Calu3 (cell line): ENCODE measurements around the gene FAM216A. TPM values are rescaled to one million over a fixed set of nuclear protein-coding genes. Genes with fewer than 3 reads are reported as not detected.

Experiments used
- BruUV-seq: library from RNA; stranded (reverse); fragments of 400-500 nt; replicated peaks from 2 replicates; lab custom pipeline; 2021; lab: Mats Ljungman, UMichigan
- CTCF ChIA-PET: fragments of 300-600 bp; sonication (Branson Sonifier 250); formaldehyde crosslinking; loops from one replicate; lab custom pipeline; 2022; ENCODE audit warnings: antibody characterized with exemption; lab: Charles Lee
- DNase-seq: peaks from one replicate; pipeline ENCODE4 v3.0.0; 2022
- H3K27ac Mint-ChIP-seq: one replicate; pipeline ENCODE4 v1.8.0; 2022; ENCODE audit warnings: mixed read lengths; ENCODE audit not compliant: unreplicated experiment
- H3K27me3 Mint-ChIP-seq: one replicate; pipeline ENCODE4 v1.8.0; 2022; ENCODE audit warnings: mixed read lengths; ENCODE audit not compliant: unreplicated experiment
- H3K36me3 Mint-ChIP-seq: one replicate; pipeline ENCODE4 v1.8.0; 2022; ENCODE audit warnings: mild to moderate bottlenecking, moderate library complexity, mixed read lengths; ENCODE audit not compliant: insufficient read depth, unreplicated experiment
- H3K4me1 Mint-ChIP-seq: one replicate; pipeline ENCODE4 v1.8.0; 2022; ENCODE audit warnings: mild to moderate bottlenecking, low read depth, mixed read lengths; ENCODE audit not compliant: unreplicated experiment
- H3K4me3 Mint-ChIP-seq: one replicate; pipeline ENCODE4 v1.8.0; 2022; ENCODE audit warnings: mild to moderate bottlenecking, low read depth, moderate library complexity, mixed read lengths; ENCODE audit not compliant: unreplicated experiment
- H3K9me3 Mint-ChIP-seq: one replicate; pipeline ENCODE4 v1.8.0; 2022; ENCODE audit warnings: low read depth, mixed read lengths; ENCODE audit not compliant: unreplicated experiment
- intact Hi-C: fragments of 100-400 bp; cut with micrococcal nuclease; formaldehyde crosslinking; loops from one replicate; pipeline ENCODE4 v1.10.0; 2022; ENCODE audit not compliant: unreplicated experiment
- total RNA-seq: library from RNA; stranded (reverse); gene quantifications from 2 replicates; pipeline ENCODE4 v1.2.3, GENCODE V29; 2022
- TF ChIP-seq, protein P1 (sequence below): fragments of 200-600 bp; IDR thresholded peaks from one replicate; pipeline ENCODE4 v1.8.0; 2022; ENCODE audit warnings: antibody characterized with exemption; ENCODE audit not compliant: unreplicated experiment

The FAM216A gene
- total RNA-seq, 1 experiment from 2014 or later = 11.2 TPM

DNA sequence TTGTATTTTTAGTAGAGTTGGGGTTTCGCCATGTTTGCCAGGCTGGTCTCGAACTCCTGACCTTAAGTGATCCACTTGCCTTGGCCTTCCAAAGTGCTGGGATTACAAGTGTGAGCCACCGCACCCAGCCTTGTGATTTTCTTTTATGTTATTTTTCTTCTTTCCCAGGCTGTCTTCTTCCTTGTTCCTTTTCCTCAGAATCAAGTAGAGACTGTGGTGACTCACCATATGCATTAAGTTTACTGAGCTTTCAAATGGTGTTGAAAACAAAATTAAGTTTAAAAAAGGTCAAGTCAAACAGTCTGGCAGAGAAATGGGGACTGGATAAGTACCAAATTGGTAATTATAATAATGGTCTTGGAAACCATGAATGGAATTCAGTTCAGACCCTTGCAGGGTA is 24.2 kb upstream of the FAM216A start:
- peaks cover 47% of the 10 kb centered on the region for H3K36me3 Mint-ChIP-seq
- no peak overlapping the region for H3K4me3 Mint-ChIP-seq
- intact Hi-C loops = no loop called here
- BruUV-seq = no TSS peak
- TF ChIP-seq, protein P1, sequence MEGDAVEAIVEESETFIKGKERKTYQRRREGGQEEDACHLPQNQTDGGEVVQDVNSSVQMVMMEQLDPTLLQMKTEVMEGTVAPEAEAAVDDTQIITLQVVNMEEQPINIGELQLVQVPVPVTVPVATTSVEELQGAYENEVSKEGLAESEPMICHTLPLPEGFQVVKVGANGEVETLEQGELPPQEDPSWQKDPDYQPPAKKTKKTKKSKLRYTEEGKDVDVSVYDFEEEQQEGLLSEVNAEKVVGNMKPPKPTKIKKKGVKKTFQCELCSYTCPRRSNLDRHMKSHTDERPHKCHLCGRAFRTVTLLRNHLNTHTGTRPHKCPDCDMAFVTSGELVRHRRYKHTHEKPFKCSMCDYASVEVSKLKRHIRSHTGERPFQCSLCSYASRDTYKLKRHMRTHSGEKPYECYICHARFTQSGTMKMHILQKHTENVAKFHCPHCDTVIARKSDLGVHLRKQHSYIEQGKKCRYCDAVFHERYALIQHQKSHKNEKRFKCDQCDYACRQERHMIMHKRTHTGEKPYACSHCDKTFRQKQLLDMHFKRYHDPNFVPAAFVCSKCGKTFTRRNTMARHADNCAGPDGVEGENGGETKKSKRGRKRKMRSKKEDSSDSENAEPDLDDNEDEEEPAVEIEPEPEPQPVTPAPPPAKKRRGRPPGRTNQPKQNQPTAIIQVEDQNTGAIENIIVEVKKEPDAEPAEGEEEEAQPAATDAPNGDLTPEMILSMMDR = no peak
- H3K9me3 Mint-ChIP-seq = no peaks in the 10 kb centered on the region
- no peaks in the 10 kb centered on the region for H3K4me1 Mint-ChIP-seq
- no peaks in the 10 kb centered on the region for H3K27me3 Mint-ChIP-seq
- CTCF ChIA-PET = interaction anchor here (0.7 kb wide), 1 partner anchor 13 kb away, joined by 3 read pairs; no protein-coding TSS in a partner anchor
- H3K27ac Mint-ChIP-seq = no peak overlapping the region
- no peak for DNase-seq

DNA sequence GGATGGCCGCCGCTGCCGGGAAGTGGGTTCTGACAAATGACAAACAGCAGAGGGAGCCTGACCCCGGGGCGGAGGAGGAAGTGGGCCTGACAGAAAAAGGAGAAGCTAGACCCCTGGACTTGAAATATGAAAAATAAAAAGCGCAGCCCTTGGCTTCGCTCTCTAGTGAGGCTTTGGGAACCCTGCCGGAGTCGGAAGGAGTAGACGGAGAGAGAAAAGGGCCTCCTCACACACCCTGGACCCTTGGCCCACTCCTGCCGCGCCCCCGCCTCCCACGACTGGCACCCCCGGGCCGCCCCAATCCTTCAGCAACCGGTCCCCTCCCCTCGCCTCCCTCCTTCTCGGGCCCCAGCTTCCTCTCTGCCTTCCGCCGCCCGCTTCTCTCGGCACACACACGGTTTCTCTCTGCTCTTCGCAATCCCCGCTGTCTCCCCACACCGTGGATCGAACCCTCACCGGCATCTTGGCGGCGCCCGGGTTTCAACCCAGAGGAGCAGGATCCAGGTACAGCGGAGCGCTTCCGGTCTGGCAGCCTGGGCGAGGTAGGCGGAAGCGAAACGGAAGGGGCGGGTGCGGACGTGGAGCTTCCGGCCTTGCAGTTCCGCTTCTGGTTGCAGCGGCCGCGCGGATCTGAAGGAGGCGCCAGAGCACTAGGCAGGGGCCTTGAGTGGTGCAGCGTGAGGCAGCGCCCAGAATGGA is 18.7 kb upstream of the FAM216A start, which contains the start of gene ARPC3:
ARPC3 (minus strand) TSS at position 539 of the 699 bp plus-strand sequence; CDS start at position 462, 77 bp downstream.
- BruUV-seq = no TSS peak
- Mint-ChIP-seq H3K36me3 (peaks cover 40% of the 10 kb centered on the region), H3K27me3 (no peaks in the 10 kb centered on the region), H3K4me1 (peaks cover 8% of the 10 kb centered on the region), H3K4me3 (peak within 1 kb of the TSS; percentile 92), H3K9me3 (no peaks in the 10 kb centered on the region), H3K27ac (peak within 1 kb of the TSS; percentile 96)
- TF ChIP-seq, protein P1 = peak; percentile 79
- CTCF ChIA-PET = interaction anchor here (0.6 to 1.7 kb wide), 11 partner anchors 9 to 438 kb away, joined by 3 to 21 read pairs (median 5); partner anchors contain the start of genes FAM216A, GPN3 and TCTN1
- intact Hi-C loops = loop anchor here (5.0 kb wide), 2 partner anchors 152 to 437 kb away; no protein-coding TSS in a partner anchor
- DNase-seq = peak; percentile 96

DNA sequence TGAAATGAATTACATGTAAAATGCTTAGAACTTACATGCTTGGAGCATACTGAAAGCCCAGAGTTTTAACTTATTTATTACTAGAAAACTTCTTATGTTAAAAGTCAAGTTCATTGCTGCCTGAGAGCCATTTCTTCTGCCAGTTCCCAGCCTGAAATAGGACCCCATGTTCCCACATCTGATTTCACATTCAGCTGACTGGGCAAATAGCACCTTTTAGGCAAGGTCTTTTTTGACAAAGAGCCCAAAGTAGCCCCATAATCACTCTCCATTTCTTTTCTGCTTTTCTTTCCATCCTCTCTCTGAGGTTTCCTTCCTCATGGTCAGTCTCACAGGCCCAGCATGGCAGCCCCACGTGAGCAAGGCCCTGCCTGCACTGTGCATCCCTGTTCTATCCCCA is 17.4 kb upstream of the FAM216A start:
- intact Hi-C loops = loop anchor here (5.0 kb wide), 2 partner anchors 151 to 436 kb away; no protein-coding TSS in a partner anchor
- Mint-ChIP-seq H3K27ac (peak overlapping the region; percentile 51), H3K9me3 (no peaks in the 10 kb centered on the region), H3K27me3 (no peaks in the 10 kb centered on the region), H3K36me3 (peaks cover 33% of the 10 kb centered on the region), H3K4me3 (peak overlapping the region; percentile 92), H3K4me1 (peaks cover 8% of the 10 kb centered on the region)
- CTCF ChIA-PET = interaction anchor here (0.6 kb wide), 1 partner anchor 19 kb away, joined by 3 read pairs; no protein-coding TSS in a partner anchor
- TF ChIP-seq, protein P1 = no peak
- DNase-seq = no peak
- no TSS peak for BruUV-seq

DNA sequence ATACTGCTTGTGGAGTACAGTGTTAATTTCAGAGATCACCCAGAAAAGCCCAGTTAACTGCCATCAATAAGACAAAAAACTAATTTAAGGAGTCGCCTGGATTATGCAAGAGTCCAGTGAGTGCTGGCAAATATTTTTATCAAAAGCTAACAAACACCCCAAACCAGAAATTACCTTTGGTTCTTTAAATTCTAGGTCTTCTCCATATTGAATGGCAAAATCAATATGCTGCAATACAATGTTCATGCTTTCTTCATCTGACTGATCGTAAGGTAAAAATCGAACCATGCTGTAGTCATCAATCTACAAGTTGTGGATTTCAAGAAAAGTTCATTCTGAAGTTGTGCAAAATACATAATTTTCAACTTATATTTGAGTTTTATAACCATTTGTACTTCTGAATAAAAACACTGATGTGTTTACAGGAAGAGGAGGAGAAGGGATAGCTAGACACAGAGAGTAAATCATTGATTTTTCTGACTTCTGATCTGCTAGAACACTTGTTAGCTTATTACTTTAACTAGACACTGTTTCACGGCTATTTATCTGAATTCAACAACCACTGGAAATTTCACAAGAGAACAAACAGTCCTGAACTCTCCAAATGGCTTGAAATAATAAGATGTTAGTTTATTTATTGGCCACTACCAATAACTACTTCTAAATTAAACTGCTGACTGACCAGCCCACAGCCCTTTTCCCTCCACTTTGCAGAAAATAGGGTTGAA is 14.9 kb upstream of the FAM216A start:
- Mint-ChIP-seq H3K4me1 (peaks cover 8% of the 10 kb centered on the region), H3K9me3 (no peaks in the 10 kb centered on the region), H3K4me3 (no peak overlapping the region), H3K27me3 (no peaks in the 10 kb centered on the region), H3K36me3 (peaks cover 35% of the 10 kb centered on the region), H3K27ac (no peak overlapping the region)
- no peak for DNase-seq
- TF ChIP-seq, protein P1 = no peak
- intact Hi-C loops = loop anchor here (5.0 kb wide), 2 partner anchors 149 to 434 kb away; no protein-coding TSS in a partner anchor
- CTCF ChIA-PET = no interaction called here
- no TSS peak for BruUV-seq
